Natural killer cell (primary cell): ENCODE data around the gene FRMD4A. TPM values are rescaled to one million over a fixed set of nuclear protein-coding genes. Genes with fewer than 3 reads are reported as not detected.

ENCODE experiments used
- ATAC-seq, 3 donors: fragments of 150-1000 bp in 2 of 3; fragments of 200-7000 bp in 1 of 3; cut with Tn5 transposase; 1 replicate in 1 of 3; 2 replicates in 2 of 3; pipeline ENCODE4 v1.10.0; 2021; ENCODE audit warnings: mild to moderate bottlenecking in 2 of 3, moderate library complexity in 2 of 3
- DNase-seq, 2 donors: peaks; one replicate each; pipeline versions ENCODE4 v3.0.0 to v3.0.0-alpha.2; 2013 to 2021; ENCODE audit warnings: mixed read lengths in 1 of 2
- H3K27ac ChIP-seq: one replicate; pipeline ENCODE4 v1.5.1; 2013; ENCODE audit warnings: mild to moderate bottlenecking, low read length
- H3K27me3 ChIP-seq: one replicate; pipeline ENCODE4 v1.6.1; 2013; ENCODE audit warnings: low read length; ENCODE audit not compliant: control insufficient read depth, insufficient read depth
- H3K36me3 ChIP-seq: one replicate; pipeline ENCODE4 v1.6.1; 2013; ENCODE audit warnings: low read length; ENCODE audit not compliant: control insufficient read depth, insufficient read depth
- H3K4me1 ChIP-seq: one replicate; pipeline ENCODE4 v1.6.1; 2013; ENCODE audit warnings: low read length; ENCODE audit not compliant: control insufficient read depth, insufficient read depth
- H3K4me3 ChIP-seq: one replicate; pipeline ENCODE4 v1.5.1; 2013; ENCODE audit warnings: low read length
- H3K9me3 ChIP-seq: one replicate; pipeline ENCODE4 v1.6.1; 2013; ENCODE audit warnings: low read length; ENCODE audit not compliant: control insufficient read depth, insufficient read depth
- H3K27ac Mint-ChIP-seq, 2 donors: one replicate each; pipeline ENCODE4 v1.8.0; 2022; ENCODE audit warnings: mild to moderate bottlenecking in 2 of 2, mixed read lengths in 2 of 2, moderate library complexity in 1 of 2
- H3K27me3 Mint-ChIP-seq, 2 donors: one replicate each; pipeline ENCODE4 v1.8.0; 2022; ENCODE audit warnings: low read depth in 2 of 2, mixed read lengths in 2 of 2
- H3K36me3 Mint-ChIP-seq: one replicate; pipeline ENCODE4 v1.8.0; 2022; ENCODE audit warnings: mixed read lengths
- H3K4me1 Mint-ChIP-seq, 2 donors: one replicate each; pipeline ENCODE4 v1.8.0; 2022; ENCODE audit warnings: mixed read lengths in 2 of 2
- H3K4me3 Mint-ChIP-seq: one replicate; pipeline ENCODE4 v1.8.0; 2022; ENCODE audit warnings: mild to moderate bottlenecking, moderate library complexity, mixed read lengths
- H3K9me3 Mint-ChIP-seq, 2 donors: one replicate each; pipeline ENCODE4 v1.8.0; 2022; ENCODE audit warnings: mixed read lengths in 2 of 2
- WGBS: methylation state at CpG from one replicate; pipeline ENCODE4 v1.1.7; 2013; ENCODE audit warnings: missing lambda C conversion rate; ENCODE audit not compliant: insufficient coverage; 5-methylcytosine and 5-hydroxymethylcytosine counted together
- intact Hi-C: fragments of 100-400 bp; cut with micrococcal nuclease; formaldehyde crosslinking; loops from one replicate; pipeline ENCODE4 v1.14.2; 2022
- total RNA-seq, 4 donors: library from RNA; stranded (reverse); fragments of 120-200 nt in 1 of 4; gene quantifications; one replicate each; pipeline versions ENCODE4 v1.2.3 to v1.2.4, GENCODE V29; 2013 to 2022
- TF ChIP-seq, protein P1 (sequence below): fragments of 200-600 bp; IDR thresholded peaks from one replicate; pipeline ENCODE4 v1.8.0; 2022; ENCODE audit warnings: antibody characterized with exemption

FRMD4A gene
- total RNA-seq, 3 donors from 2014 or later (not counting 1 experiment from before 2014, with no cell fraction given) = 0.36 to 0.38 TPM; not detected in 1

DNA sequence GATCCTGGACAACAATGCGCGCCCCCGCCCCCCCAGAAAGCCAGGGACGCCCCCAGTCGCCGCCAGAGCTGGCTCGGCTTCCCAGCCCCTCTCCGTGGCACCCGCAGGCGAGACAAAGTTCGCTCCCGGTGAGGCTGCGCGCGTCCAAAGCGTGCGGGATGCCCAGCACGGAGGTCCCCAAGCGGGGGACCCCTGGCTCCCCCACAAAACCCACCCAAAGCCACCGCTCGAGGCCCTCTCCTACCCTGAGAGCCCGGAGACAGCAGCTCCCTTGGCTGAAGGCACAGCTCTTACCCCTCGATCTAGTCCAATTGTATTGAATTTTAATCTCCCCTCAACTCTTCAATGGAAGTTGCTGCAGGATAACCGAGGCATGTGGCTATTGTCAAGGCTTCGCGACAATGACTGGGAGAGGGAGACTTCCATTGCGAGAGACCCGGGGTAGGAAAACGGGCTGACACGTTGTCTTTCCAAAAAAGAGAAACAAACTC, 438.7 kb downstream of the FRMD4A start:
- TF ChIP-seq, protein P1, sequence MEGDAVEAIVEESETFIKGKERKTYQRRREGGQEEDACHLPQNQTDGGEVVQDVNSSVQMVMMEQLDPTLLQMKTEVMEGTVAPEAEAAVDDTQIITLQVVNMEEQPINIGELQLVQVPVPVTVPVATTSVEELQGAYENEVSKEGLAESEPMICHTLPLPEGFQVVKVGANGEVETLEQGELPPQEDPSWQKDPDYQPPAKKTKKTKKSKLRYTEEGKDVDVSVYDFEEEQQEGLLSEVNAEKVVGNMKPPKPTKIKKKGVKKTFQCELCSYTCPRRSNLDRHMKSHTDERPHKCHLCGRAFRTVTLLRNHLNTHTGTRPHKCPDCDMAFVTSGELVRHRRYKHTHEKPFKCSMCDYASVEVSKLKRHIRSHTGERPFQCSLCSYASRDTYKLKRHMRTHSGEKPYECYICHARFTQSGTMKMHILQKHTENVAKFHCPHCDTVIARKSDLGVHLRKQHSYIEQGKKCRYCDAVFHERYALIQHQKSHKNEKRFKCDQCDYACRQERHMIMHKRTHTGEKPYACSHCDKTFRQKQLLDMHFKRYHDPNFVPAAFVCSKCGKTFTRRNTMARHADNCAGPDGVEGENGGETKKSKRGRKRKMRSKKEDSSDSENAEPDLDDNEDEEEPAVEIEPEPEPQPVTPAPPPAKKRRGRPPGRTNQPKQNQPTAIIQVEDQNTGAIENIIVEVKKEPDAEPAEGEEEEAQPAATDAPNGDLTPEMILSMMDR = no peak
- Histone ChIP-seq H3K27me3 (peaks cover 24% of the 10 kb centered on the region), H3K27ac (no peak overlapping the region), H3K9me3 (no peaks in the 10 kb centered on the region), H3K4me3 (no peak overlapping the region), H3K4me1 (peaks cover 19% of the 10 kb centered on the region), H3K36me3 (no peaks in the 10 kb centered on the region)
- peaks cover 61 to 75% of the 10 kb centered on the region in 2 donors for H3K27me3 Mint-ChIP-seq
- no peaks in the 10 kb centered on the region for H3K9me3 Mint-ChIP-seq
- no peak for ATAC-seq
- 5% methylated on average over 29 of the region's 30 CpGs for WGBS
- DNase-seq = no peak
- intact Hi-C loops = no loop called here
- H3K4me3 Mint-ChIP-seq = peak overlapping the region; percentile 66
- no peak overlapping the region for H3K27ac Mint-ChIP-seq
- no peaks in the 10 kb centered on the region for H3K36me3 Mint-ChIP-seq
- H3K4me1 Mint-ChIP-seq = peaks cover 24 to 35% of the 10 kb centered on the region in 2 donors

- H3K36me3 ChIP-seq = no peaks in the 10 kb centered on the region
- H3K36me3 Mint-ChIP-seq = no peaks in the 10 kb centered on the region
- peaks cover 63 to 78% of the 10 kb centered on the region in 2 donors for H3K27me3 Mint-ChIP-seq
- peaks cover 24% of the 10 kb centered on the region for H3K27me3 ChIP-seq
- TF ChIP-seq, protein P1 = no peak
- no peaks in the 10 kb centered on the region for H3K9me3 Mint-ChIP-seq
- no peaks in the 10 kb centered on the region for H3K9me3 ChIP-seq
- intact Hi-C loops = no loop called here
- H3K4me3 ChIP-seq = no peak overlapping the region
- DNase-seq (peak in 1 of 2 donors; percentile 22), ATAC-seq (peak; percentile 31 to 79 (median 43))
- H3K27ac ChIP-seq = no peak overlapping the region
- peaks cover 24 to 35% of the 10 kb centered on the region in 2 donors for H3K4me1 Mint-ChIP-seq
- H3K27ac Mint-ChIP-seq = no peak overlapping the region
- peak overlapping the region; percentile 50 for H3K4me3 Mint-ChIP-seq
- peaks cover 19% of the 10 kb centered on the region for H3K4me1 ChIP-seq
- WGBS = 2% methylated on average over 87 of the region's 87 CpGs
Measured at GRCh38 chr10:13891128-13892000, 439.4 kb downstream of the FRMD4A start.

DNA sequence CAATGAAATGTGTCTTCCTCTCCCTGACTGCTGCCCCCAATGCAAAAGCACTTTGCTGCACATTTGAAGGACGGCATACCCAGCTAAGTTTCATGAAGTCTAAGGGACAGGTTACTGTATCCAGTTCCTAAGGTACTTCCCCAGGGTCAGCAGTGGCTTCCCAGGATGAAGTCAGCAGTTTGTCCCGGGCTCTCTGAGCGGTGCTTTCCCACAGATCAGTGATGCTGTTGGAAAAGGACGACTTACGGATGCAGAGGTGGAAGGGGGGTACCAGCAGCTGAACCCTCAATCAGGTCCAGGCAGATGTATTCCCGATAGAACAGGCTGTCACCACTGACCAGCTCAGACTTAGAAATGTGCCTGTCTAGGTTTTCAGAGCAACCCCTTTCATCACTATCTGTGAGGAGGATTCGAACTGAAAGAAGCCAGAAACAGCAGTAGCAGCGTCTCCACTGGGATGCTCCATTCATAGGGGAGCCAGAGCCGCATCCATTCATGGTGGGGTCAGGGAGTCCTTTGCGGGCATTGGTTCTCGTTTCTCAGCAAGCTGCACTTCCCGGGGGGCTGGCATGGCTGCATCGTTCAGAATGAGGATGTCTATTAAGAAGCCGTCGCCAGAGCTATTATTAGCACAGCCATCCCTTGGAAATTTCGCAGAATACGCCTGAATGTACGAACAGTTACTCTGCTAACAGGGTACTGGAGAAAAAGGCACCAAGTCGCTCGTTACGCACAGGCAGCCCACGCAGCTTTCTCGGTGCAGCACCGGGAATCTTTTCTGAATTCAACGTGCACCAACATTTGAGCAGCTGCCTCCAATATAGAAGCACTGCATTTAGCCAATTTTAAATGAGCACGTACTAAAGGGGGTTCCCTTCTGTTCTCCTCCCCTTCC, 440.2 kb downstream of the FRMD4A start:
- peaks cover 24% of the 10 kb centered on the region for H3K27me3 ChIP-seq

More for the DNA sequence above, 440.2 kb downstream of the FRMD4A start:
- DNase-seq = peak in 1 of 2 donors; percentile 11
- 21% methylated on average over 26 of the region's 26 CpGs for WGBS
- intact Hi-C loops = no loop called here
- Histone ChIP-seq H3K27ac (no peak overlapping the region), H3K36me3 (no peaks in the 10 kb centered on the region), H3K4me3 (no peak overlapping the region), H3K4me1 (peaks cover 19% of the 10 kb centered on the region), H3K9me3 (no peaks in the 10 kb centered on the region)
- TF ChIP-seq, protein P1 = no peak
- no peaks in the 10 kb centered on the region for H3K9me3 Mint-ChIP-seq
- H3K4me3 Mint-ChIP-seq = peak overlapping the region; percentile 50
- H3K27me3 Mint-ChIP-seq = peaks cover 67 to 78% of the 10 kb centered on the region in 2 donors
- H3K36me3 Mint-ChIP-seq = no peaks in the 10 kb centered on the region
- no peak for ATAC-seq
- peaks cover 24 to 34% of the 10 kb centered on the region in 2 donors for H3K4me1 Mint-ChIP-seq
- no peak overlapping the region for H3K27ac Mint-ChIP-seq
